CD14-positive monocyte (primary cell): ENCODE measurements around the gene NR2F6. TPM values are rescaled to one million over a fixed set of nuclear protein-coding genes. Genes with fewer than 3 reads are reported as not detected.

Source experiments
- DNase-seq, 3 donors: peaks; one replicate each; pipeline ENCODE4 v3.0.0-alpha.2; 2011 to 2022
- H2AFZ ChIP-seq: 2 replicates; pipeline ENCODE4 v1.6.0; 2012; ENCODE audit warnings: mild to moderate bottlenecking, low read depth, low read length, inconsistent platforms; ENCODE audit not compliant: insufficient read depth, poor library complexity, severe bottlenecking
- H3K27ac ChIP-seq, 2 donors: 1 replicate in 1 of 2; 2 replicates in 1 of 2; pipeline ENCODE4 v1.5.1; 2012 to 2013; ENCODE audit warnings: low read length in 2 of 2, control low read depth in 1 of 2, inconsistent platforms in 1 of 2, low read depth in 1 of 2, mild to moderate bottlenecking in 1 of 2
- H3K27me3 ChIP-seq, 2 donors: one replicate each; pipeline versions ENCODE4 v1.6.0 to v1.6.1; 2011 to 2013; ENCODE audit warnings: low read length in 2 of 2; ENCODE audit not compliant: control insufficient read depth in 2 of 2, insufficient read depth in 2 of 2
- H3K36me3 ChIP-seq, 2 donors: replicated peaks in 1 of 2; 1 replicate in 1 of 2; 2 replicates in 1 of 2; pipeline versions ENCODE4 v1.5.1 to v1.6.1; 2012 to 2013; ENCODE audit warnings: low read length in 2 of 2, control low read depth in 1 of 2, inconsistent platforms in 1 of 2, mild to moderate bottlenecking in 1 of 2; ENCODE audit not compliant: insufficient read depth in 2 of 2, control insufficient read depth in 1 of 2
- H3K4me1 ChIP-seq, 2 donors: 1 replicate in 1 of 2; 2 replicates in 1 of 2; pipeline versions ENCODE4 v1.5.1 to v1.6.1; 2012 to 2013; ENCODE audit warnings: low read length in 2 of 2, control low read depth in 1 of 2, inconsistent platforms in 1 of 2, mild to moderate bottlenecking in 1 of 2, moderate library complexity in 1 of 2; ENCODE audit not compliant: insufficient read depth in 2 of 2, control insufficient read depth in 1 of 2
- H3K4me2 ChIP-seq: replicated peaks from 2 replicates; pipeline ENCODE3; 2012; ENCODE audit warnings: low read length, moderate library complexity, mild to moderate bottlenecking; ENCODE audit not compliant: poor library complexity, severe bottlenecking; ENCODE audit errors: extremely low read depth
- H3K4me3 ChIP-seq, 3 experiments: fragments of 200-600 bp in 1 of 3; sonication (generic) in 1 of 3; replicated peaks in 1 of 3; 1 replicate in 2 of 3; 2 replicates in 1 of 3; pipeline ENCODE4 v1.5.1; 2011 to 2013; ENCODE audit warnings: low read length in 3 of 3, mild to moderate bottlenecking in 3 of 3, control low read depth in 2 of 3, low read depth in 2 of 3, inconsistent platforms in 1 of 3, moderate library complexity in 1 of 3
- H3K79me2 ChIP-seq: 2 replicates; pipeline ENCODE4 v1.6.0; 2012; ENCODE audit warnings: mild to moderate bottlenecking, control low read depth, inconsistent platforms, low read length, moderate library complexity; ENCODE audit not compliant: insufficient read depth
- H3K9ac ChIP-seq: 2 replicates; pipeline ENCODE4 v1.6.0; 2017; ENCODE audit warnings: low read length, mild to moderate bottlenecking; ENCODE audit not compliant: insufficient read depth, poor library complexity, severe bottlenecking
- H3K9me3 ChIP-seq, 2 donors: replicated peaks in 1 of 2; 1 replicate in 1 of 2; 2 replicates in 1 of 2; pipeline versions ENCODE4 v1.5.1 to v1.6.1; 2012 to 2013; ENCODE audit warnings: low read length in 2 of 2, control low read depth in 1 of 2; ENCODE audit not compliant: control insufficient read depth in 1 of 2, insufficient read depth in 1 of 2
- H4K20me1 ChIP-seq: 2 replicates; pipeline ENCODE4 v1.6.0; 2012; ENCODE audit warnings: mild to moderate bottlenecking, low read length, control low read depth, moderate library complexity; ENCODE audit not compliant: insufficient read depth
- H3K27ac Mint-ChIP-seq, 7 donors: one replicate each; pipeline ENCODE4 v1.8.0; 2020; ENCODE audit warnings: mild to moderate bottlenecking in 7 of 7, mixed read lengths in 7 of 7, moderate library complexity in 6 of 7, inconsistent platforms in 2 of 7
- H3K27me3 Mint-ChIP-seq, 3 donors: one replicate each; pipeline ENCODE4 v1.8.0; 2021 to 2022; ENCODE audit warnings: low read depth in 3 of 3, mild to moderate bottlenecking in 3 of 3, mixed read lengths in 3 of 3, moderate library complexity in 3 of 3, inconsistent platforms in 1 of 3
- H3K36me3 Mint-ChIP-seq, 2 donors: one replicate each; pipeline ENCODE4 v1.8.0; 2020; ENCODE audit warnings: mixed read lengths in 2 of 2, inconsistent platforms in 1 of 2, mild to moderate bottlenecking in 1 of 2
- H3K4me1 Mint-ChIP-seq: one replicate; pipeline ENCODE4 v1.8.0; 2020; ENCODE audit warnings: mild to moderate bottlenecking, mixed read lengths
- H3K4me3 Mint-ChIP-seq, 2 donors: one replicate each; pipeline ENCODE4 v1.8.0; 2020; ENCODE audit warnings: mild to moderate bottlenecking in 2 of 2, mixed read lengths in 2 of 2, moderate library complexity in 1 of 2
- H3K9me3 Mint-ChIP-seq, 7 donors: one replicate each; pipeline ENCODE4 v1.8.0; 2020 to 2022; ENCODE audit warnings: mixed read lengths in 7 of 7, mild to moderate bottlenecking in 6 of 7, moderate library complexity in 6 of 7, inconsistent platforms in 2 of 7
- CTCF ChIP-seq: fragments of 200-600 bp; IDR thresholded peaks from one replicate; pipeline ENCODE4 v1.8.0; 2022; ENCODE audit warnings: antibody characterized with exemption, mild to moderate bottlenecking
- WGBS: methylation state at CpG from one replicate; pipeline ENCODE4 v1.1.5; 2013; ENCODE audit warnings: missing lambda C conversion rate; ENCODE audit not compliant: insufficient coverage; 5-methylcytosine and 5-hydroxymethylcytosine counted together
- intact Hi-C, 2 donors: fragments of 100-400 bp; cut with micrococcal nuclease; formaldehyde crosslinking; loops; one replicate each; pipeline versions ENCODE4 v1.15.0 to v1.15.1; 2023
- polyA plus RNA-seq, 3 donors: library from polyadenylated mRNA; depleted of rRNA in 1 of 3; unstranded in 2 of 3; stranded (reverse) in 1 of 3; fragments of 300-500 nt in 2 of 3; fragments of >200 nt in 1 of 3; fragmentation: Illumina TruSeq in 2 of 3; gene quantifications; 1 replicate in 2 of 3; 2 replicates in 1 of 3; pipeline ENCODE4 v1.2.3, GENCODE V29; 2012 to 2021

Gene NR2F6
- polyA plus RNA-seq, 3 donors = 0.87 to 5.1 (median 1.7) TPM

- H3K4me2 ChIP-seq = no peak overlapping the region
- peak; percentile 54 to 73 (median 68) for DNase-seq
- H3K4me3 Mint-ChIP-seq = no peak overlapping the region
- TF ChIP-seq CTCF = no peak
- H3K27ac Mint-ChIP-seq = peak overlapping the region; percentile 58 to 79 (median 73)
- H3K27me3 Mint-ChIP-seq = peaks cover 0 to 2% (median 0%) of the 10 kb centered on the region in 3 donors
- H3K9ac ChIP-seq = peak overlapping the region; percentile 12
- peak overlapping the region; percentile 20 to 58 for H3K27ac ChIP-seq
- peaks cover 26% of the 10 kb centered on the region for H3K4me1 Mint-ChIP-seq
- H3K36me3 ChIP-seq = peaks cover 7 to 21% of the 10 kb centered on the region in 2 donors
- WGBS = 0% methylated on average over 3 of the region's 14 CpGs
- H2AFZ ChIP-seq = no peak overlapping the region
- no peaks in the 10 kb centered on the region for H3K27me3 ChIP-seq
- no peaks in the 10 kb centered on the region for H4K20me1 ChIP-seq
- H3K9me3 Mint-ChIP-seq = no peaks in the 10 kb centered on the region
- H3K9me3 ChIP-seq = no peaks in the 10 kb centered on the region
- H3K79me2 ChIP-seq = no peaks in the 10 kb centered on the region
- intact Hi-C loops = no loop called here
- H3K36me3 Mint-ChIP-seq = peaks cover 18 to 33% of the 10 kb centered on the region in 2 donors
- H3K4me3 ChIP-seq = no peak overlapping the region
- peaks cover 33 to 44% of the 10 kb centered on the region in 2 donors for H3K4me1 ChIP-seq
These were observed 25.4 kb downstream of the NR2F6 start for GRCh38 chr19:17220207-17220758.

GRCh38 chr19:17219286-17219685 is 26.4 kb downstream of the NR2F6 start:
- Mint-ChIP-seq H3K27ac (peak overlapping the region in 4 of 7 donors; percentile 4 to 78 (median 29)), H3K36me3 (peaks cover 18 to 33% of the 10 kb centered on the region in 2 donors), H3K4me1 (peaks cover 32% of the 10 kb centered on the region), H3K4me3 (no peak overlapping the region), H3K9me3 (no peaks in the 10 kb centered on the region), H3K27me3 (peaks cover 0 to 2% (median 0%) of the 10 kb centered on the region in 3 donors)
- Histone ChIP-seq H3K4me2 (no peak overlapping the region), H3K9ac (no peak overlapping the region), H4K20me1 (no peaks in the 10 kb centered on the region), H3K27ac (no peak overlapping the region), H3K4me1 (peaks cover 36 to 41% of the 10 kb centered on the region in 2 donors), H3K27me3 (no peaks in the 10 kb centered on the region), H3K9me3 (no peaks in the 10 kb centered on the region), H3K4me3 (no peak overlapping the region), H3K79me2 (no peaks in the 10 kb centered on the region), H2AFZ (no peak overlapping the region), H3K36me3 (peaks cover 7 to 21% of the 10 kb centered on the region in 2 donors)
- no peak for TF ChIP-seq CTCF
- 98% methylated on average over 5 of the region's 8 CpGs for WGBS
- no peak for DNase-seq
- intact Hi-C loops = no loop called here
